Measurements from ENCODE around the gene CRYGS.
"Not testable (repeated sequence)": the region's sequence is repeated elsewhere in the genome, so short reads cannot be mapped to it uniquely, and the experiment has no call there.

Gene CRYGS

GRCh38 chr3:186544281-186544680 is at the start of gene CRYGS:
CRYGS (minus strand) TSS chr3:186544380; CDS start chr3:186544326, 54 bp downstream.
- no peak for DNase-seq

- DNase-seq = no peak
Measured at GRCh38 chr3:186593862-186594261, 49.7 kb upstream of the CRYGS start.

- DNase-seq = no peak
Measured at GRCh38 chr3:186592682-186593081, 48.5 kb upstream of the CRYGS start.

- no peak for DNase-seq
Measured at GRCh38 chr3:186590580-186591295, 46.6 kb upstream of the CRYGS start.

GRCh38 chr3:186589856-186590579 is 45.8 kb upstream of the CRYGS start:
- DNase-seq = no peak

GRCh38 chr3:186589121-186589520 is 44.9 kb upstream of the CRYGS start:
- DNase-seq = no peak

- DNase-seq = no peak
Measured at GRCh38 chr3:186588632-186589031, 44.5 kb upstream of the CRYGS start.

- DNase-seq = no peak
Measured at GRCh38 chr3:186587183-186587582, 43.0 kb upstream of the CRYGS start.

- not testable (repeated sequence) for DNase-seq
Measured at GRCh38 chr3:186586245-186586644, 42.1 kb upstream of the CRYGS start.

GRCh38 chr3:186583831-186584230 is 39.7 kb upstream of the CRYGS start:
- DNase-seq = no peak

- no peak for DNase-seq
Measured at GRCh38 chr3:186582541-186582940, 38.4 kb upstream of the CRYGS start.

GRCh38 chr3:186580785-186581184 is 36.6 kb upstream of the CRYGS start:
- DNase-seq = no peak

GRCh38 chr3:186577521-186577920 is 33.3 kb upstream of the CRYGS start:
- DNase-seq = no peak

GRCh38 chr3:186571644-186572013 is 27.4 kb upstream of the CRYGS start:
- no peak for DNase-seq

- no peak for DNase-seq
Measured at GRCh38 chr3:186570941-186571643, 26.9 kb upstream of the CRYGS start.

GRCh38 chr3:186570096-186570940 is 26.1 kb upstream of the CRYGS start, which contains the start of gene DNAJB11:
DNAJB11 (plus strand) TSS chr3:186570720; CDS start chr3:186570898, 178 bp downstream.
- DNase-seq = peak; percentile 99

- DNase-seq = no peak
Measured at GRCh38 chr3:186569779-186570095, 25.6 kb upstream of the CRYGS start.

- not testable (repeated sequence) for DNase-seq
Measured at GRCh38 chr3:186569361-186569760, 25.2 kb upstream of the CRYGS start.

GRCh38 chr3:186567072-186567921 is 23.1 kb upstream of the CRYGS start, which contains the start of gene TBCCD1:
TBCCD1 (minus strand) TSS chr3:186567339; CDS start chr3:186564329, 3,010 bp downstream.
- peak; percentile 81 for DNase-seq

- DNase-seq = no peak
Measured at GRCh38 chr3:186566772-186567071, 22.5 kb upstream of the CRYGS start.

- no peak for DNase-seq
Measured at GRCh38 chr3:186564586-186564985, 20.4 kb upstream of the CRYGS start.

Measured in NCI-H510A treated with DMSO at 0.1 percent for 48 hours (cell line).